B cell (primary cell): ENCODE results near the gene CCDC92B. TPM values are rescaled to one million over a fixed set of nuclear protein-coding genes. Genes with fewer than 3 reads are reported as not detected.

ENCODE experiments used
- ATAC-seq: fragments of 200-7000 bp; cut with Tn5 transposase; one replicate; pipeline ENCODE4 v1.10.0; 2021; ENCODE audit warnings: low read depth, mild to moderate bottlenecking, moderate number of reproducible peaks, moderate library complexity
- CTCF ChIA-PET: fragments of 350-600 bp; sonication (Branson Sonifier 250); formaldehyde crosslinking; loops from one replicate; lab custom pipeline; 2021; ENCODE audit warnings: antibody characterized with exemption, inconsistent platforms; lab: Charles Lee
- POLR2A ChIA-PET: fragments of 350-600 bp; sonication (Branson Sonifier 250); formaldehyde crosslinking; loops from one replicate; lab custom pipeline; 2021; ENCODE audit warnings: antibody characterized with exemption; lab: Charles Lee
- DNase-seq: peaks from one replicate; pipeline ENCODE4 v3.0.0; 2013
- H2AFZ ChIP-seq: 2 replicates; pipeline ENCODE4 v1.6.1; 2012; ENCODE audit warnings: mild to moderate bottlenecking, low read depth, low read length; ENCODE audit not compliant: insufficient read depth, poor library complexity, severe bottlenecking
- H3K27ac ChIP-seq, 2 donors: 1 replicate in 1 of 2; 2 replicates in 1 of 2; pipeline ENCODE4 v1.5.1; 2012 to 2013; ENCODE audit warnings: low read length in 2 of 2, mild to moderate bottlenecking in 2 of 2, moderate library complexity in 1 of 2
- H3K27me3 ChIP-seq, 4 experiments: fragments of 200-600 bp in 1 of 4; sonication (generic) in 1 of 4; replicated peaks in 1 of 4; 1 replicate in 2 of 4; 2 replicates in 2 of 4; pipeline versions ENCODE4 v1.6.1 to v1.7.0; 2013 to 2016; ENCODE audit warnings: low read length in 3 of 4, mild to moderate bottlenecking in 2 of 4, mixed read lengths in 1 of 4, moderate library complexity in 1 of 4; ENCODE audit not compliant: insufficient read depth in 4 of 4, control insufficient read depth in 3 of 4; ENCODE audit errors: control extremely low read depth in 1 of 4
- H3K36me3 ChIP-seq, 2 experiments: replicated peaks in 1 of 2; 1 replicate in 1 of 2; 2 replicates in 1 of 2; pipeline versions ENCODE4 v1.6.1 to v1.7.1; 2013; ENCODE audit warnings: low read length in 1 of 2; ENCODE audit not compliant: insufficient read depth in 2 of 2, control insufficient read depth in 1 of 2; ENCODE audit errors: control extremely low read depth in 1 of 2, extremely low read depth in 1 of 2
- H3K4me1 ChIP-seq, 2 donors: fragments of 200-600 bp in 1 of 2; sonication (generic) in 1 of 2; 1 replicate in 1 of 2; 2 replicates in 1 of 2; pipeline versions ENCODE4 v1.5.1 to v1.6.1; 2013 to 2017; ENCODE audit warnings: low read length in 2 of 2; ENCODE audit not compliant: control insufficient read depth in 2 of 2, insufficient read depth in 2 of 2
- H3K4me2 ChIP-seq: replicated peaks from 2 replicates; pipeline ENCODE3; 2012; ENCODE audit warnings: mild to moderate bottlenecking, low read depth, low read length; ENCODE audit not compliant: poor library complexity, severe bottlenecking
- H3K4me3 ChIP-seq, 5 experiments: fragments of 200-600 bp in 1 of 5; sonication (generic) in 1 of 5; 1 replicate in 3 of 5; 2 replicates in 2 of 5; pipeline versions ENCODE4 v1.5.1 to v1.7.0; 2011 to 2016; ENCODE audit warnings: low read length in 4 of 5, mild to moderate bottlenecking in 4 of 5, low read depth in 2 of 5, control low read depth in 1 of 5, moderate library complexity in 1 of 5; ENCODE audit not compliant: insufficient read depth in 1 of 5; ENCODE audit errors: control extremely low read depth in 1 of 5, extremely low read depth in 1 of 5
- H3K79me2 ChIP-seq: fragments of 200-600 bp; sonication (generic); one replicate; pipeline ENCODE4 v1.6.0; 2016; ENCODE audit warnings: low read length; ENCODE audit not compliant: control insufficient read depth, insufficient read depth
- H3K9ac ChIP-seq: fragments of 200-600 bp; sonication (generic); 2 replicates; pipeline ENCODE4 v1.6.1; 2017; ENCODE audit warnings: mild to moderate bottlenecking, low read length, moderate library complexity
- H3K9me3 ChIP-seq, 3 donors: one replicate each; pipeline versions ENCODE4 v1.6.1 to v1.7.1; 2013; ENCODE audit warnings: low read length in 2 of 3; ENCODE audit not compliant: control insufficient read depth in 2 of 3, insufficient read depth in 1 of 3; ENCODE audit errors: control extremely low read depth in 1 of 3
- H4K20me1 ChIP-seq: 2 replicates; pipeline ENCODE4 v1.6.0; 2012; ENCODE audit warnings: mild to moderate bottlenecking, low read length; ENCODE audit not compliant: insufficient read depth, control insufficient read depth, poor library complexity, severe bottlenecking
- H3K27ac Mint-ChIP-seq: one replicate; pipeline ENCODE4 v1.8.0; 2021; ENCODE audit warnings: mixed read lengths
- H3K27me3 Mint-ChIP-seq: one replicate; pipeline ENCODE4 v1.8.0; 2021; ENCODE audit warnings: mixed read lengths
- H3K4me1 Mint-ChIP-seq: one replicate; pipeline ENCODE4 v1.8.0; 2021; ENCODE audit warnings: mixed read lengths
- H3K4me3 Mint-ChIP-seq: one replicate; pipeline ENCODE4 v1.8.0; 2021; ENCODE audit warnings: mixed read lengths
- H3K9me3 Mint-ChIP-seq: one replicate; pipeline ENCODE4 v1.8.0; 2022; ENCODE audit warnings: mixed read lengths; ENCODE audit not compliant: insufficient read depth
- EZH2 ChIP-seq: IDR thresholded peaks from 2 replicates; pipeline ENCODE4 v1.6.1; 2012; ENCODE audit warnings: borderline replicate concordance, low read depth, mild to moderate bottlenecking, moderate library complexity, low read length; ENCODE audit not compliant: insufficient read depth, poor library complexity, severe bottlenecking
- WGBS: methylation state at CpG from one replicate; pipeline ENCODE4 v1.1.5; 2013; ENCODE audit warnings: missing lambda C conversion rate; ENCODE audit not compliant: insufficient coverage; 5-methylcytosine and 5-hydroxymethylcytosine counted together
- intact Hi-C: fragments of 100-400 bp; cut with micrococcal nuclease; formaldehyde crosslinking; loops from one replicate; pipeline ENCODE4 v1.10.0; 2022
- polyA plus RNA-seq: library from polyadenylated mRNA; depleted of rRNA; stranded (reverse); fragments of >200 nt; gene quantifications from 2 replicates; pipeline ENCODE4 v1.2.3, GENCODE V29; 2012
- total RNA-seq, 2 donors: library from RNA; stranded (reverse); fragments of 120-200 nt in 1 of 2; gene quantifications; 1 replicate in 1 of 2; 2 replicates in 1 of 2; pipeline versions ENCODE4 v1.2.3 to v1.2.4, GENCODE V29; 2013 to 2022
- TF ChIP-seq, protein P1 (sequence below): fragments of 200-600 bp; IDR thresholded peaks from one replicate; pipeline ENCODE4 v1.8.0; 2022; ENCODE audit warnings: antibody characterized with exemption, mild to moderate bottlenecking

CCDC92B gene
- total and polyA plus RNA-seq, 2 donors (not counting 1 experiment from before 2014, with no cell fraction given): 0.04 TPM; not detected in 1

DNA sequence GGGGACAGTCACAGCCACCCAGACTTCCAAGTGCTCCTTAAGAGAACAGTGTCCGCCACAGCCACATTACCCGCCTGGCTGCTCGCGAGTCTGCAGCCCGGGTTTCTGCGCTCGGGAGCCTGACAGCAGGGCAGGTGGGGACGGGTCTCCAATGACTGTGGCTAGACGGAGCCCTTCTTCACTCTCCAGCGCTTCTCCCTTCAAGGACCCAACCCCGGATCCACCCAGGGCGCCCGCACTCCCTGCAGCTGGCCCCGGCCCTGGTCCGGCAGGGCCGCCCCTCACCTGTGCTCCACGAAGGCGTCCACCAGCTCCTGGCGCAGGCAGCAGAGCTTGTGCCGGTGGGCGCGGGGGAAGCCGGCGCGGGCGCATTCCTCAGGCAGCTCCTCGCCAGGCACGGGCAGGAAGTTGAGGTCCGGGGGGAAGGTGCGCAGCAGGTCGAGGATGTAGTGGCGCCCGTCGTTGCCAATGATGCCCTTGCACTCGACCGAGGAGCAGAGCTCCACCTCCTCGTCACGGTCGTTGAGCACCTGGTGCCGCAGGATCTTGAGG lies 51.8 kb downstream of the CCDC92B start:
- Histone ChIP-seq H3K9ac (no peak overlapping the region), H3K79me2 (no peaks in the 10 kb centered on the region), H3K36me3 (peaks cover 0 to 60% of the 10 kb centered on the region in 2 experiments), H3K4me2 (no peak overlapping the region), H3K9me3 (no peaks in the 10 kb centered on the region), H3K4me3 (no peak overlapping the region), H3K27me3 (no peaks in the 10 kb centered on the region), H3K27ac (no peak overlapping the region), H2AFZ (no peak overlapping the region), H3K4me1 (peaks cover 0 to 5% of the 10 kb centered on the region in 2 donors), H4K20me1 (no peaks in the 10 kb centered on the region)
- H3K27me3 Mint-ChIP-seq: no peaks in the 10 kb centered on the region
- no peak overlapping the region for H3K27ac Mint-ChIP-seq
- ATAC-seq (no peak), DNase-seq (no peak)
- 98% methylated on average over 40 of the region's 40 CpGs for WGBS
- no peaks in the 10 kb centered on the region for H3K9me3 Mint-ChIP-seq
- CTCF ChIA-PET: interaction anchor here (0.8 kb wide), 1 partner anchor 11 kb away, joined by 3 read pairs; no protein-coding TSS in a partner anchor
- no peak for TF ChIP-seq EZH2
- TF ChIP-seq, protein P1, sequence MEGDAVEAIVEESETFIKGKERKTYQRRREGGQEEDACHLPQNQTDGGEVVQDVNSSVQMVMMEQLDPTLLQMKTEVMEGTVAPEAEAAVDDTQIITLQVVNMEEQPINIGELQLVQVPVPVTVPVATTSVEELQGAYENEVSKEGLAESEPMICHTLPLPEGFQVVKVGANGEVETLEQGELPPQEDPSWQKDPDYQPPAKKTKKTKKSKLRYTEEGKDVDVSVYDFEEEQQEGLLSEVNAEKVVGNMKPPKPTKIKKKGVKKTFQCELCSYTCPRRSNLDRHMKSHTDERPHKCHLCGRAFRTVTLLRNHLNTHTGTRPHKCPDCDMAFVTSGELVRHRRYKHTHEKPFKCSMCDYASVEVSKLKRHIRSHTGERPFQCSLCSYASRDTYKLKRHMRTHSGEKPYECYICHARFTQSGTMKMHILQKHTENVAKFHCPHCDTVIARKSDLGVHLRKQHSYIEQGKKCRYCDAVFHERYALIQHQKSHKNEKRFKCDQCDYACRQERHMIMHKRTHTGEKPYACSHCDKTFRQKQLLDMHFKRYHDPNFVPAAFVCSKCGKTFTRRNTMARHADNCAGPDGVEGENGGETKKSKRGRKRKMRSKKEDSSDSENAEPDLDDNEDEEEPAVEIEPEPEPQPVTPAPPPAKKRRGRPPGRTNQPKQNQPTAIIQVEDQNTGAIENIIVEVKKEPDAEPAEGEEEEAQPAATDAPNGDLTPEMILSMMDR: no peak
- intact Hi-C loops: no loop called here
- no peak overlapping the region for H3K4me3 Mint-ChIP-seq
- no peaks in the 10 kb centered on the region for H3K4me1 Mint-ChIP-seq
- POLR2A ChIA-PET: interaction anchor here (0.7 kb wide), 1 partner anchor 11 kb away, joined by 4 read pairs; no protein-coding TSS in a partner anchor

DNA sequence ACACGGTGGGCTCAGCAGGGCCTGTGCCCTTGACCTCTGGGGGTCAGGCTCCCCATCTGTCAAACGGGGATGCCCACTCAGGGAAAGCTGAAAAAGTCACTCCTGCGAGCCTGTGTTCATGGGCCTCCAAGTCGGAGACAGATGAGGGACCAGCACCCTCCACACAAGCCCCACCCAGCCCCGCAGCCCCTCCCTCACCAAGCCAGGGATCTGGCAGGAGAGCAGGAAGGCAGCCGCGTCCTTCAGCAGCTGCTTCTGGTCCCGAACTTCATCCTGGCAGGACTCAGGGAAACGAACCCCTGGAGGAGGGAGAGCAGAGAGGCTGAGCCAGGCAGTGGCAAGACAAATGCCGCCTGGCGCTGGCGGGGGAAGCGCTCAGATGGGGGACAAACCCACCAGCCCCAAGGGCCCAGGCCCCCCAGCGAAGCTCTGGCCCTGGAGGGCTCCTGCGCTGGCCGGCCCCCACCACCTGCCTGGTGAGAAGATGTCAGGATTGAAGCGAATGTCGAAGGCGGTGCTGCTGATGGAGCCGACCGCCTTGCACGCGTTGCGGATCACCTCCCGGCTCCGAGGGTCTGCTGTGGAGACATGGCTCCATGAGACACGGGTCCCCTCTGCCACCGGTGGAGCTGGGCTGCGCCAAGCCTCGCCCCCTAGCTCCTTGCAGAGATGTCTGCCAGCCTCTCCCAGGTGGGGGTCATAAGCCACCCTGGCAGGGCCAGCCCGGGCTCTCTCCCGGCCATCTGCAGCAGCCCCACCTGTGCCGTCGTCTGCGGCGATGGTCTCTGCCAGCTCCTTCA lies 53.3 kb downstream of the CCDC92B start:
- H3K4me1 Mint-ChIP-seq: no peaks in the 10 kb centered on the region
- Histone ChIP-seq H3K79me2 (no peaks in the 10 kb centered on the region), H3K4me1 (peaks cover 0 to 5% of the 10 kb centered on the region in 2 donors), H2AFZ (no peak overlapping the region), H3K27ac (no peak overlapping the region), H3K27me3 (no peaks in the 10 kb centered on the region), H3K36me3 (peaks cover 0 to 52% of the 10 kb centered on the region in 2 experiments), H3K4me2 (no peak overlapping the region), H3K9me3 (no peaks in the 10 kb centered on the region), H4K20me1 (no peaks in the 10 kb centered on the region), H3K9ac (no peak overlapping the region), H3K4me3 (no peak overlapping the region)
- no peak for ATAC-seq
- no peak overlapping the region for H3K4me3 Mint-ChIP-seq
- ChIA-PET POLR2A (no interaction called here), CTCF (no interaction called here)
- no peaks in the 10 kb centered on the region for H3K9me3 Mint-ChIP-seq
- TF ChIP-seq, protein P1: no peak
- TF ChIP-seq EZH2: no peak
- no peak for DNase-seq
- 97% methylated on average over 32 of the region's 36 CpGs for WGBS
- no peaks in the 10 kb centered on the region for H3K27me3 Mint-ChIP-seq
- intact Hi-C loops: no loop called here
- H3K27ac Mint-ChIP-seq: no peak overlapping the region
